GM19463 (cell line): ENCODE measurements around the gene ARHGAP18.

Source experiments
- ATAC-seq: cut with Tn5 transposase; IDR thresholded peaks from one replicate; pipeline ENCODE4 v1.9.1; 2021; ENCODE audit warnings: mild to moderate bottlenecking, moderate library complexity; ENCODE audit not compliant: unreplicated experiment

Gene ARHGAP18

DNA sequence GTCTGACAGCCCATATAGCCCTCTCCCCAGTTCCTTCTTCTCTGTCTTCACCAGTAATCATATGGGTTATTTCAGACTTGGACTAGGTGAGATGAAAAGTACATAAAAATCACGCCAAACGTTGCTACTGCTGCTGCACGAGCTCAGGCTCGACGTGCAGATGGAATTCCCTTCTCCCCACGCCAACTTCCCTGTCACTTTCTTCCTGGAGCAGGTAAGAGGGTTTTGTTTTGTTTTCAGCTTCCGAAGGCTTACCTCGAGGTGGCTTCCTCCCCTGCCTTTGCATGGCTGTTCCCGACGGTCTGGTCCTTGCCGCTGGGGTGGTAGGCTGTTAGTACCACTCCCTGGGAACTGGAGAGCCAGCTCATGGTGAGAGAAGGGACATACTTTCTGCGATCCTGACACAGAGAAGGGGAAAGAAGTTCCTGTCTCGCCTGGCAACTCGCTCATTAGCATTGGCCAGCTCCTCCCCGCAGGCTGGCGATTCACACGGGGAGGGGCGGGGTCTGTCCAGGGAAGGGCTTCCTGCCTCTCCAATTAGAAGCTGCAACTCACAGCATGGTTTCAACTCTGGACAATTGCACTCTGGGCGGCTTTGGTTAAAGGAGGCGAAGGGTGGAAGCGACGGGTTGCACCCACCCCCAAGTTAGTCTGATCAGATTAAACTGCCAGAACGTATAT is at the start of gene ARHGAP18:
Gene ARHGAP18, minus strand, starts transcription at position 409 of the 681 bp plus-strand sequence. Its CDS starts 41 bp downstream, at position 368.
- peak; percentile 96 for ATAC-seq

DNA sequence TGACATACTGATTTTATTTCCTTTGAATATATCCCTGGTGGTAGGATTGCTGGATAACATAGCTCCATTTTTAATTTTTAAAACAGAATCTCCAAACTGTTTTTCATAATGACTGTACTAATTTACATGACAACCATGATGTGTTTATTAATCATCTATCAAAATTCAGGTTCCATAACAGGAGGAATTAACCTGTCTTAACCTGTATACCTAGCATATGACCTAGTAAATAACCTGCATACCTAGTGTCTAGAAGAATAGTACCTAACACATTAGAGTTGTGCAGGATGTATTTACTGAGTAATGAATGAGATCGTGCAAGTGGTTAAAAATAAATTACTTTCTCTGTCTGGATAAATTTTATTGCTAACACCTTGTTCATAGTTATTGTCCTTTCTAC is 45.8 kb upstream of the ARHGAP18 start:
- ATAC-seq = no peak

DNA sequence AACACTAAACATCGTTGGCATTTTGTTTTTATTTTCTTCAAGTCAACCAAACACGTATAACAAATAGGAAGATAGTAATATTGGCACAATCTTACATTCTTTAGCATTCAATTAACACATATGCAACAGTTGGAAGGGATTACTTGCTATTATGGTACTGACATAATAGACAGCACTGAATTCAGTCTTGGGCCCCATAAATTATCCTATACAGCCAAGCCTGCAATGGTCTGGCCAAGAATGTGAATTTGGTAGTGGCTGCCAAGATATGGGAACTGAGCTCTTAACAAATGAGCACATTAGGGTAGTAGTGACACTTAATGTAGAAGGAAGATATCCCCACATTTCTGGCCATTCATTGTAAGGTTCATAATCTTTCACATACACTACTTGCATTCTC is 44.8 kb upstream of the ARHGAP18 start:
- no peak for ATAC-seq

- no peak for ATAC-seq
These were observed 43.4 kb upstream of the ARHGAP18 start for GRCh38 chr6:129753422-129753821.

DNA sequence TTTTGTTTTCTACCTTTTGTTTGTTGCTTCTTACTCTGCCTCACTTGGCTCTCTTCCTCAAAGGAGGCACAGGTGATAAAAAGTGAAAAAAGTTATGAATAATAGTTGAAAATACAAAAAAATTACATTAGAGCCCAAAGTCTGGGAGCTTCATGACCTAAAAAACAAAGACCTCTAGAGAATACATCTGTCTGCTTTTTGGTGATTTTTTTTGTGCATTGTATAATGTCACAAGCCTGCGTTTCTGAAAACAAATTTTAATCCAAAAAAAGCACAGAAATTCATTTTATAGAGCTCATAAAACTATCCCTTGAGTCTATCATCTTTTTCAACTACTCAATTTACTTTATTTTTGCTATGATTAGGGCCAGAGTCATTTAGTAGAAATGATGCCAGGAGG is 41.4 kb upstream of the ARHGAP18 start:
- ATAC-seq = no peak

DNA sequence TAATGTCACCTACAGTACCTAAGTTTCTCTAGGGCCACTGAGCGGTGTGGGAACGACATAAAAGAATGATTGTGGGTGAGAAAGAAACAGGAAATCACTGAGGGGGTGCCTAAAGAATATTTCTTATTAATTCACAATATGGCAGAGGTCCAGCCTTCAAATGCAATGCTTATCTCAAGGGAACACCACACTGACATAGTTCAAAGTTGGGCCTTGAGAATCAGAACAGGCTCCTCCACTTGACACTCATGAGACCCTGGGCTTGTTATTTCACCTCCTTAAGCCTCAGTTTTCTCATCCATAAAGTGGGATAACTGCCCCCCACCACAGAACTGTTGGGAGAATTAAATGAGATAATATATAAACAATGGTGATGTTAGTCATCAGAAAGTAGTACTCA is 40.4 kb upstream of the ARHGAP18 start:
- ATAC-seq = no peak

- peak; percentile 25 for ATAC-seq
These were observed 39.8 kb upstream of the ARHGAP18 start for GRCh38 chr6:129749749-129750120.

- ATAC-seq = peak; percentile 17
These were observed 39.1 kb upstream of the ARHGAP18 start for GRCh38 chr6:129748901-129749748.

DNA sequence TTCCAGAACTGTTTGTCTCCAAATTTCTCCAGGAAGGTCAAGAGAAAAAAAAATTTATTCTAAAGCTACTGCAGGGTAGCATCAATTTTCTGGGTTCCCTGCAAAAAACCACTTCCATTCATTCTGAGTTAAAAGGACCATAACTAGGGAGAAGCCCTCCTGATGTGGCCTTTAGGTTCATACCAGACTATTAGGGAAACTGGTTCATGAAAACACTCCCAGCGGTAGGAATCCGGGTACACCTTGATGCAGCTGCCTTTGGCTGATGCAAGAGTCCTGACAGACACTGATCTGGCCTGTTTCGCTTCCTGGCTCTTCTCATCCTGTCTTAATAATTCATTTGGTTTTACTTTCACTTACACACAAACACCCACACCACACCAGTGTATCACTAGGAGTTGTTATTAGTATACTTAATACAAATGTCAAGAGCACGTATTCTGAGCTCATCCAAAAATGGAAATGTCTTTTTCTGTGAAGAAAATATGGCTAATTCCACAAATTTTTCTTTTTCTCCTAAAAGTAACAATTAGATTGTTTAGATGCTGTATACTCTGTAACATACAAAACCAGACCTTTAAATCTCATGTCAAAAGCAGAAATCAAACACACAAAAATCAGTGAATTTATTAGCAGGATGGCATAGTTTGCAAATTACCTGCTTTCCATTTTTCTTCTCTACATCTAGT is 38.4 kb upstream of the ARHGAP18 start:
- peak; percentile 86 for ATAC-seq

GRCh38 chr6:129747588-129748112 is 37.7 kb upstream of the ARHGAP18 start:
- no peak for ATAC-seq

DNA sequence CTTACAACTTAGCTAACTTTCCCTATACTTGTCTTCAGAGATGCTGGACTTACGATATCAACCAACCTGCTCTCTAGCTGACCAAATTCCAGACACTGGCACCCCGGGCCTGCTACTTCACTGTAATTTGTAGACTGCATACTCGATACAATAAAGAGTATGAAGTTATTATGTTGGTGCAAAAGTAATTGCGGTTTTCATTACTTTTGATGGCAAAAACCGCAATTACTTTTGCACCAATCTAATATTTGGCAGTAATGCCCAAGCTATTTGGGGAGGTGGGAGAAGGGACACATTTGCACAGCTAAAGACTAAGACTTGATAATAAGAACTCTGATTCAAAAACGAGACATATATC is 34.9 kb upstream of the ARHGAP18 start:
- ATAC-seq = no peak

- peak; percentile 29 for ATAC-seq
These were observed 34.4 kb upstream of the ARHGAP18 start for GRCh38 chr6:129744201-129744879.

- no peak for ATAC-seq
These were observed 30.0 kb upstream of the ARHGAP18 start for GRCh38 chr6:129740013-129740412.

DNA sequence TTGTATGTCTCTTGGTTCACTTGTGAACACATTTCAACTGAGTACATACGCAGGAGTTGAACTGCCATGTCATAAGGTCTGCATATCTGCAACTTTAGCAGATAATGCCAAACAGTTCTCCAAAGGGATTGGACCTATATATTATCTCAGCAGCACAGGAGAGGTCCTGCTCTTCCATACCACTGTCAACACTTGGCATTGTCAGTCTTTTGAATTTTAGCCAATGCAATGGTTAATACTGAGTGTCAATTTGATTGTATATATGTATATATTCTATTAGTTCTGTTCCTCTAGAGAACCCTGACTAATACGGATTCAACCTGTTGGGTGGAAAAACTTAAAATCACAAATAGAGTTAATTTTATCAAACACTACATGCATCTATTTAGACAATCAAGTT is 26.1 kb upstream of the ARHGAP18 start:
- no peak for ATAC-seq

GRCh38 chr6:129733290-129733689 is 23.3 kb upstream of the ARHGAP18 start:
- no peak for ATAC-seq

- no peak for ATAC-seq
These were observed 22.6 kb upstream of the ARHGAP18 start for GRCh38 chr6:129732542-129732941.

DNA sequence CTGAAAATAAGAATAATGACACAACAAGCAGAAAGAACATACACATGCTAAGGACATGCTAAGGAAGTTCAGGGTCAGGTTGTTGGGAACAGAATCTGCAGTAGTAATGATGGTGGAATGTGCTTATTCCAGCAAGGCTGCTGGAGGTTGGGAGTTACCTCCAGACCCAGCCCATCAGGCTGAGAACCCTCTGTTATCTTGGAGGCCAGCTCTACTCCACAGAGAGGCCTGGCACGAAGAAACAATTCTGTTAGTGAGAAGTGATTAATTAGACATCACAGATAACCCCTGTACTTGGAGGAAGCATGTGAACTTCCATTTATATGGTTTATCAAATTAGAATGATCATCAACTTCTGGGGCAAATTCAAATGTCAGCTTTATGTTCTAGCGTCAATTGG is 22.1 kb upstream of the ARHGAP18 start:
- ATAC-seq = no peak

DNA sequence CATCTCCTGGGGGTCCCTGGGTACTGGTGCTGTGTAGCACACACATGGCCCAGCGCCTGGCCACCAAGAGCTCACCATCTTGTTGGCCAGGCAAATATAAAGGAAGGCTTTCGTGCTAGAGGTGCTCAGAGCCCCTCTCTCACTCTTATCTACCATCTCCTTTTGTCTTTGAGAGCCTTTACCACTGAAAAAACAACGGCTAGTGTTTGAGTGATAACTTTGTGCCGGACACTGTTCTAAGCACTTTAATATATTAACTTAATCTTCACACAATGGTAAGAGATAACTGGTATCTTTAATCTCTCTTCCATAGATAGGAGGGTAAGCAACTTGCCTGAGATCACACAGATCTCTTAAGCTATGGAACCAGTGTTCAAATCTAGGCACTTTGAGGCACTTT is 21.5 kb upstream of the ARHGAP18 start:
- no peak for ATAC-seq

DNA sequence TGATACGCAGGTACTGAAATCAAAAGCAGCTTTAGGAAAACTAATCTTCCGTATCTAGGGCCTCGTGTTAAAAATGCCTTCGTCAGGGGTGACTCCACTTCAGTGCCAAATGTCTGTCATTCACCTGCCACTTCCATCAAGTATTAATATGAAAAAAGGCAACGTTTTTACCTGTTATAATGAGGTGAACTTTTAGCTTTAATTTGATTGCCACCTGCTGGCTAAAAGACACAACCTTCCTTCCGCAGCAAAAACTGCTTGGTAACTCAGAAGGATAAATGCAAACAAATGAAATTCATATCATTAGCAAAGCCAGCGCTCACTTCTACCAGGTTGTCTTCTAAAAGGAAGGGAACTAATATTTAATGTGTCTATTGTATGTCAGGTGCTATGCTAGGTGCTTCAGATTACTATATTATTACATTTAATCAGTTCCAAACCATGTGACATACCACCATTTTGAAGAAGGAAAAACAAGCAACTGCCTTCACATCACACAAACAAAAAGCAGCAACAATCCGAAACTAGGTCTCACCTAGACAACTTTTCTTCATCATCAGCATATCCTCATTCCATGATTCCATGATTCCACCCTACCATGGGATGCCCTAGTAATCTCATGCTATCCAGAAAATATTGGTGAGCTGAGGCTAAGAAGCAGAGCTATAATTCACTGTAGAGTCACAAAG is 20.6 kb upstream of the ARHGAP18 start:
- peak; percentile 54 for ATAC-seq

GRCh38 chr6:129726650-129727049 is 16.7 kb upstream of the ARHGAP18 start:
- no peak for ATAC-seq
